HS-27A (cell line): ENCODE measurements around the gene WWOX.

ENCODE experiments used
- DNase-seq: peaks from one replicate; pipeline ENCODE4 v3.0.0-alpha.2; 2012; ENCODE audit warnings: low read depth, missing footprints

WWOX gene

DNA sequence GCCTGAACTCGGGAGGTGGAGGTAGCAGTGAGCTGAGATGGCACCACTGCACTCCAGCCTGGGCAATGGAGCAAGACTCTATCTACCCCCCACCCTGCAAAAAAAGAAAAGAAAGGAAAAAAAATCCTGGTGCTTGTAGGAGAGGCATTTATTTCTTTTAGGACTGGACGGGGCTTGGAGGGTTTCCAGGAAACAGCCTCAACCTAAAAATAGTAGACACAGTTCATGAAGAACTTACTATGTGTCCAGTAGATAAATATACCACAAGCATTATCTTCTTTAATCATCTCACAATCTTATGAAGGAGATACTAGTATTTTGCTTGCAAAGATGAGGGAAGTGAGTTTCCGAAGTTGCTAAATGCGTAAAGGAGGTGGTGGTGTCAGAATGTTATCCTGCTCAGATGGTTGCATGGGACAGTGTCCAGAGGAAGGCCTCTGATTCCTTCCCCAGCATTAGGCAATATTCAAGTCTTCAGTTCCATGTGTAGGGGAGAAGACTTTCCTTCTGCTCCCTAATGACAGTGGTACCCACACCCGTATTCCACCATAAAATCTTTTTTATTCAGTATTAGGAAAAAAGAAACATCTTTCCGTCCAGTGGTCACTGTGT lies 263.2 kb downstream of the WWOX start:
- no peak for DNase-seq

DNA sequence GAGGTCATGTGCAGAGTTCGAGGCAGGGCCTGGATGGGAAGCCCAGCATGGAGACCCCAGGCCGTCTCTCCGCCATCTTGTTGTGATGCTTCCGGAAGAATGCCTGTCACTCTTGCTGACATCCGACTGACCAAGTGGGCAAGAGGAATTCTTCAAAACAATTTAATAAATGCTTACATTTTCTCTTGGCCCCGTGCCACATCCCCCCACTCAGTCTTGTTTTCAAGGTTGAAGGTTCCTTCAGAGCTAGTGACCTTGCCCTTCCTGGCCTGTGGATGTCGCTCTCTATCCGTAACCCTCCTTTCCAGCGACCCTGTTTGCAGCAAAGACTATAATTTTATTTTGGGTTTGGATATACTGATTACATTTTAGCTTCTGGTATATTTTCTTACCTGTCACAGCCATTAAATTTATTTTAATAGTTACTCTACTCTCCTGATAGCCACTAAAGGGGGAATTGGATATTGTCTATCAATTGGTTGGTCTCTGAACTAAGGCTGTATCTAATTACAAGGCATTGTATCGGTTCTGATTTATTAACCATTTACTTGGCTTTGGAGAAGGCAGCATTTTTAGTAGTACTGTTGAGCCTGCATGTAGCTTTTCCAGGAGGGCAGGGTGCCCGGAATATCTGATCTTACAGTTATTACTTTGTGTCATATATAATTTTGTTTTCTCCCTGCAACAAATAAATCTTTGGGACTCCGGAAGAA lies 264.5 kb downstream of the WWOX start:
- no peak for DNase-seq

DNA sequence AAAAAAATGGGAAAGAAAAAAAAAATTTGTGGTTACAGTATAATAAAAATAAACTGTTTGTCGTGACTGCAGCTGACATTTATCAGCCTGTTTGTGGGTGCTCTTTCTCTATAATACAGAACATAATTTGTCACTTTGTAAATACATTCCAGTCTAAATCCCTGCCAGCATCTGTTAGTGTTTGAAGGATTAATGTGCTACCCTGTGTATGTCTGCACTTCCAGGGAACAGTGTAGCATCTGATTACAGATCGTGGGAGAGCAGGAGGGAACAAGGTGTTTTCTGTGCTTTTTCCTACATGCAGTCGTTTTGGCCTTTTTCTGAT lies 265.1 kb downstream of the WWOX start:
- DNase-seq, result no peak

DNA sequence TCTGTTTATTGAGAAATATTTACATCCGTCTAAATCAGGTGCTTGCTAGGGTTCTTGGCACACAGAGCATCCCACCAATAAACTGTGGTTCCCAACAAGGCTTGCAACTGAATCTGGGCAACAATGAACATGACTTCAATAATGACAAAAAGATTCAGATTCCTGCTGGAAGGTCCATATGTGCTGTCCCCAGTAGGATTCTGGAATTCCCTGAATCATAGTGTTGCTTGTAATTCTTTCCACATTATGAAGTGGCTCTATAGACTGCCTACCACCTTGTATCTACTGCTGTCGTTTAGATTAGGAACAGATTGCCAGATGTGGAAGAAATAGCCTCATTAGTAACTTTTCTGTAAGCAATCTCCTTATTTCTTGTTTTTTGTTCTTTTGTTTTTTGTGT lies 265.9 kb downstream of the WWOX start:
- DNase-seq, result no peak

DNA sequence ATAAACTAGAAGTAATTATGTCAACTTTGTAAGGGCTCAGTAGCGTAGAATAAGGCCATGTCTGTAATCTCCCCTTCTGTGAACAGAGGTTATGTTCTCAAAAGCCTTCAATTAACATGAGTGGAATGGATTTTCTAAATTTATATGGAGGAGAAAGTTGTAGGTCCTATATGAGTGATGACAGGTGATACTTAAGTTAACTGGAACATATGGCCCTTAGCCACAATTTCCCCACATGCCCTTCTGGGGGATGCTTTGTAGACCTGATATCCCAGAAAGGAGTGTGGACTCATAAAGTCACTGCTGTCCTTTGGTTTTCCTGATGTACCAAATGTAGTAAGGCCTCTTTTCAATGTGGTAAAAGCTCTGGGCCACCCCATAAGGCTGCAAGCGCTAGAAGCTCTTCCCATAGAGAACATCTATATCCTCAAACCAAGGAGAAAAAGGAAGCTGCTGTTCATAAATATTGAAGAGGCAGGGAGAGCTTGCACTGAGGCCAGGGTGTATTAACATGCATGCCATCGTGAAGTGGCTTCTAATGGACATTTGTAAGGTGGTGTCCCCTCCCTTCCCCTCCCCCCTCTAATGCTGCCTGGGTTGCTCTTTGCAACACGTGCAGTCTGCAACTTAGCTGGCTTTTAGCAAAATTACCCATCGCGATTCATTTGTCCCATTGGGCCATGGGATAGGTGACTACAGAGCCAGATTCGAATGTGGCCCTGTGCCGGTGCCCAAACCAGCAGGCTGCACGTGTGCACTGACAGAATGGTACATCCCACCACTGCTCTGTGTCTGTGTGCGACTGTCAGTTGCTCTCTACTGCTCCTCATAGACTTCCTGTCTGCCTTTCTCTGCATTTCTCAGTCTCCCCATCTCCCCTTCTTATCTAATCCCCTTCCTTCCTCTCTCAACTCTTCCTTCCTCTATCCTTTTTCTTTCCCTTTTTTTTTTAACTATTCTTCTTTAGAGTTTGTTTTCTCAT lies 269.0 kb downstream of the WWOX start:
- no peak for DNase-seq

DNA sequence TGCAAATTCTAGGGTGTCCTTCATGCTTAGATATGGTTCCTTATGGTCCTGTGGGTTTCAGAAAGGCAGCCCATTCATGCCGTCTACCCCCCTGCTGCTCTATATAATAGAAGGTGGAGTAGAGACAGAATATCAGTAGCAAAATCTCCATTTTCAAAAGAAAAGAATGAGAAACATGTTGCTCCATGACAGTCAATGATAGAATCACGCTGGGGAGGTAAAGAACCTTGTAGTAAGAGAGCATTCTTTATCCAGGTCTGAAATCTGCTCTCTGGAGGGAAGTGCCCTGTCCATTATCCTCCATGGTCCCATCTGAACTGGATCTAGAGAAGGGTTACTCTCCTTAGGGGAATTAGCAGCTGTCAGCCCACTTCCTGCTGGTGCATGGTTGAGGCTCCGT lies 272.8 kb downstream of the WWOX start:
- no peak for DNase-seq

DNA sequence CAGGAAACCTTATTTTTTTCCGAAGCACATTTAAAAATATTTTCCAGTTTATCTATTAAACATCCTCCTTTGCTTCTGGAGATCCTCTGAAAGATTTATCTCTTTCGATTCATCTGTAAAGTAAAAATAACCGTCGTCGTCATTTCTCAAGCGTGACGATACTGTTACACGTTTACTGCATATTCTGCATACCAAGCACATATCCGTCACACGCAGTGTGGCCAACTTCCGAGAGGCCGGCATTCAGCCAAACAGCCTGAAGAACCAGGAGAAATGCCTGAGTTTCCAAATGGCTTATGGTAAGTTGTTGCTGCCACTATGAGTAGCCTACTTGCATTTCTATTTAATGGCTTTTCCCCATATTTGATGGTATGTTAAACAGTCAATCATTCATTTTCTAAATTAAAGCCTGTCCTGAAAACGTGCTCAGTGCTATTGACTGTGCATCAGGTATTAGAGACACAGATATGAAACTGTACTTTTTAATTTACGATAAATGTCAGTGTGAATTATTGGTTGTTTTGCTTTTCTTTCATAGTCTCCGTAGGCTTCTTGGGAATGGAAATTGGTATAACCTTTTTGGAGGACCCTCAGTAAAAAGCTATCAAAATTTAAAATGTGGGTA lies 275.7 kb downstream of the WWOX start:
- DNase-seq, result no peak

DNA sequence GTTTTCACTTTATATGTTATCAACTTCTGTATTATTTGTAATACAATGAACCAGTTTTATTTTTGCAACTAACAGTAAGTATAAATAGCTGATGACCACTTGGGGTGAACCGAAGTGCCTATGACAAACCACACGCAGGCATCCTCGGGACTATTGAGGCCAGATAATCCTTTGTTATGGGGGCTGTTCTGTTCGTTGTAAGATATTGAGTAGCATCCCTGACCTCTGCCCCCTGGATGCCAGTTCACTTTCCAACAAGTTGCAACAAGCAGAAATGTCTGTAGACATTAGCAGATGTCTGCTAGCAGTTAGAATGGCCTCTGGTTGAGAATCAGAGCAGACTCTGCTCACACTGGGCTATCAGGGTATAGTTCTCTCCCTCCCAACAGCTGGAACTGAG lies 277.0 kb downstream of the WWOX start:
- no peak for DNase-seq

DNA sequence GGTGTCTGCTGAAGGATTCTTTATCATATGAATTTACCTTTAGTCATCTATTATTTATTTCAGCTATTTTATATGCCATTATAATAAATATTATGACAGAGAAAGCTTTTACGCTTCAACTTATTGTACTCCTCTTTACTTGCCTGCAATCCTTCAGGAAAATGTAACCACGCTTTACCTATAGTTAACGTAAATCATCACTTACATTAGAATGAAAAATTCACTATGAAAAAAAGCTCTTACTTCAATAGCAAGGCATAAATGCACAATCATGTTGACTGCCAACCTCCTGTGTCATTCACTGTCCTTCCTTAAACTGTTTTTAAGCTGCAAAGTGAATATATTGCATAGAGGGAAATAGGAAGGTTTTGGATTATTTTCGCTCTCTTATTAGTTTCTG lies 277.9 kb downstream of the WWOX start:
- DNase-seq, result no peak

DNA sequence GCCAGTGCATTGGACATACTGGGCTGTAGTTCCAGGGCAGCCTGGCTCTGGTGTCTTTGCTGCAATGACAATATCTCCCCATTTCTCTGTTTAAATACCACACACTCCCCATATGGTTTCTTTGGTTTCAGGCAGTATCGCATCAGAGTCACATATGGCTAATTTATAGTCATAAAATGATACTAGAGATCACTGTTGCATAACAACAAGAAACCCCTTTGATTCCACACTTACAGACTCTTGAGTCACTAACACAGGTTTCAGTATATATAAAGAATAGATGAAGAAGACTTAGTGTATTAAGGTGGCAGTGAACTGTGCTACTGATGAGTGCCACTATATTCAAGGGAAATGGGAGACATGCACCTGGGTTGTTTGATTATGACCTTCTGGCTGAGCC lies 281.6 kb downstream of the WWOX start:
- DNase-seq, result no peak

DNA sequence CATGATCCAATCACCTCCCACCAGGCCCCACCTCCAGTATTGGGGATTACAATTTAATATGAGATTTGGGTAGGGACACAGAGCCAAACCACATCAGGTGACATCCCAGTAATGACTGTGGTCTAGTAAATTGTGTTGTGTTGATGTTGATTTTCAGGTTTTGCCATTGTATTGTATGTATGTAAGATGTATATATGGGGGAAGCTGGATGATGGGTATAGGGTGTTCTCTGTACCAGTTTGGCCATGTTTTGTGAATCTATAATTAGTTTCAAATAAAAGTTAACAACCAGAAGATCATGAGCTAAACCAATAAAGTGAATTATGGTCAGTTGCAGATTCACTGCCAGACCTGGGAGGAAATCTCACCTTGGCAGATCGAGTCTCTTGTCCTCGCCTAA lies 283.7 kb downstream of the WWOX start:
- no peak for DNase-seq

DNA sequence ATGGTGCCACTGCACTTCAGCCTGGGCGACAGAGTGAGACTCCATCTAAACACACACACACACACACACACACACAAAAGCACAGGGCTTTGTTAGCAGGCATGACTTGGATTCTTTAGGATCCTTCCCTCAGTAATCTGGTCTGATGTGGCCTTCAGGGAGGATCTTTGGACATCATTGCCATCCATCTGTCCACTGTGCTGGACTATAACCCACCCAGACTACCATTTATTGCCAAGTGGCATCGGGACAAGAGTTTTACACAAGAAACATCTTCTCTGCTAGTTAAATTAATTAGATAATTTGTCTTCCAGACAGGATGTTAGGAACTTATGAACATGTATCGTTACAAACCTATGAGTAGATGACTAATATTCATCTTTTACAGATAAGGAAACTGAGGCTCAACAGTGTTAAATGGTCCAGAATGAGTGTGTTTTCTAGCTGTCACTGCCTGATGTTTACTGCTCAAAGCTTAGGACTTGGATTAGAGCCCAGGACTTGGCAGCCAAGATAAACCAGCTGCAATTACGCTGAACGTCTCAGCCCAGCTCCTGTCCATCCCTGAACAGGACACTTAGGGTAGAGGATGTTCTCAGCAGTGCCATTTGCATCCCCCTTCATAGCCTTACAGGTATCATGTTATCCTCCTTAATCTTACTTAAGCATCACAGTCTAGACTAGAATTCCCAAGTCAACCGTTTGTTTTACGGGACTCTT lies 285.8 kb downstream of the WWOX start:
- DNase-seq, result no peak

DNA sequence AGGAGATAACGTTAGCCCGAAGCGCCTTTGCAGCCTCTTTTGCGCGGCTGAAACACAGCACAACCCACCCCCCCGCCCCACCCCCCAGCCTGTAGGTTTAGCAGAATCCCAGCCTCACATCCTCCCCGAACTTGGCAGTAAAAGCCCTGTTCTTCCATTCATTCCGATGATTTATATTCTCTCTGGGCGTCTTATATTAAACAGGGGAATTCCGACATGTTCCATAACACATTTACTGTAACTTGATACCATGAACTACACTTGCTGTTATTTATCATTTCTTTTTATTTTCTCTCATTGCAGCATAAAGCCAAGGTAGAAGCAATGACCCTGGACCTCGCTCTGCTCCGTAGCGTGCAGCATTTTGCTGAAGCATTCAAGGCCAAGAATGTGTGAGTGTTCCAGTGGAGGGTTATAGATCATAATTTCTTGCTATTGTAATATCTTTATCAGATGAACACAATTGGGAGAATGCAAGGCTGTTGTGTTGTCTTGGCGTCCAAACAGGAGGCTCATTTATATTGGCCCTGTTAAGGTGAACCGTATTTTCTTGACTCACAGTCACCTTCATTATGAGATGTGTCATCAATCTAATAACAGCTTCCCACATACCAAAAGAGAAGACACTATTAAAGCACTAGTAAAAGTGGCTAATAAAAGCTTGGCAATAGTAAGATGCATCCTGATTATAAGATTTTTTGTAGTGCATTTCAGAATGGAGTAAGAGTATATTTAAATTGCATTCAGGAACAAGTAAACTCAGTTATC lies 287.3 kb downstream of the WWOX start:
- DNase-seq, result no peak

DNA sequence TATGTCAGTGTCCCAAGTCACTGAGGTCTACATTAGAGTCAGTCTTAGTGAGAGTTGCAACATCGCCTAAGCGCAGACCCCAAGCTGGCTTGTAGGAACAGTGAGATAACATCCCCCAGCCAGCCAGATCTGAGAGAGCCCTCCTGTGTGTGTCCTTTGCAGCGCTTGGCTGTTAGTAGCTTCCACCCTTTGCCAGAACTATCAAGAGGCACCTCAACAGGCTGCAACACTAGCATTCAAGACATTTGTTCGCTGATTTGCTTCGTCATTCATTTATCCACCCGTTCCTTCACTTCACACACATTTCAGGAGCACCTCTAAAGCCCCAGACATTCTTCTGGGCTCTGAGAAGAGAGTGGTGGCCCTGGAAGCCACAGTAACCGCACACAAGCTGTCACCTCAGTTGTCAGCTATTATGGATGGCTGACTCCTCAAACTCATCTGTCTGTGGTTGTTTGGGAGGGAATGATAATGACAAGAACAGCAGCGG lies 289.6 kb downstream of the WWOX start:
- DNase-seq, result no peak

DNA sequence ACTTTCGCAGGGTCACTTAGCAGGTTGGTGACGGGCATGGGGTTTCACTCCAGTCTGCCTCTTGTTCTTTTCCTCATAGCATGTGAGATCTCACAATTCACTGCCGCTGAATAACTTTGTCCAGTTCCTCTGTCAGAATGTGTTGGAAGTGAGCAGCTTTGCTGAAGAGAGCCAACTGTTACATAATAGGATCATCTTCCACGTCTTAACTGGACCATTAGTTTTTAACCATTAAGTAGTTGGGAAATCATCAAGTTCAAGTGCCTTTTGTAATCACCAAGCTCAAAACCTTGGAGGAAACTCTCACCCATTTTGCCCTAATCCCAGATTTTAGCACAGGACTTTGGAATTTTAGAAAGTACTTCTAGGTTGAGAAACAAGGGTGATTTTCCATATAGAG lies 290.6 kb downstream of the WWOX start:
- DNase-seq, result no peak

DNA sequence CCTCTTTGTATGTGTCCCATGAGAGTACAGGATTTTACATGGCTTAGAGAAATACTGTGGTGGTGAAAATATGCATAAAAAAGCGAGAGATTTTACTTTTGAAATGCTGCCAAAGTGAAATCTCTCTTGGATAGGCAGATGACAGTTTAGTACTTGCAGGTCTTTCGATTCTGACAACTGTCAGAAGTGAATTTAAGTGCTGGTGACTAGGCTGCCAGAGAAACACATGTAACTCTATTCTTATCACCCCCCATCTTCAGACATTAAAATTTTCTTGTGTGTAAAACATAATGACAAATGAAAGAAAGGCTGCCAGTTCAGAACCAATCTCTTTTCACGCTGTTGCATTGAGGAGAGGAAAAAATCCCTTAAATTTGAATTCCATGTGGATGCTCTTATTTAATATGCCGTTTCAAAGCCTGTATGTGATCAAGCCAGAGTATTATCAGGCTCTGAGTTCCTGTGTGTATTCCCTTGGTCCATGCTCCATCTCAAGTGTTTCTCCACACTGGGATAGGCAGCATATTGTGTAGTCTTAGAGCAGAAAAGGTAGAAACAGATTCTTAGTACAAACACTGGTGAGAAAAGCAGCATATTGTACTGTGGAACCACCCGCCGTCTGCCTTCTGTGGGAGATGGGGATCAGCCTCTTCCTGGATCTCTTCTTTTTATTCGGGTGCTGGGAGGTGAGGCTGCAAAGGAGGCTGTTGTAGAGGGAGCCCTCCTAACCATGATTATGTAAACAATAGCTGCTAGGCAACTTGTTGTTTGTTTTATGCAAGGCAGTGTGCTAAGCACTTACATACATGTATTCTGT lies 291.3 kb downstream of the WWOX start:
- DNase-seq, result no peak

DNA sequence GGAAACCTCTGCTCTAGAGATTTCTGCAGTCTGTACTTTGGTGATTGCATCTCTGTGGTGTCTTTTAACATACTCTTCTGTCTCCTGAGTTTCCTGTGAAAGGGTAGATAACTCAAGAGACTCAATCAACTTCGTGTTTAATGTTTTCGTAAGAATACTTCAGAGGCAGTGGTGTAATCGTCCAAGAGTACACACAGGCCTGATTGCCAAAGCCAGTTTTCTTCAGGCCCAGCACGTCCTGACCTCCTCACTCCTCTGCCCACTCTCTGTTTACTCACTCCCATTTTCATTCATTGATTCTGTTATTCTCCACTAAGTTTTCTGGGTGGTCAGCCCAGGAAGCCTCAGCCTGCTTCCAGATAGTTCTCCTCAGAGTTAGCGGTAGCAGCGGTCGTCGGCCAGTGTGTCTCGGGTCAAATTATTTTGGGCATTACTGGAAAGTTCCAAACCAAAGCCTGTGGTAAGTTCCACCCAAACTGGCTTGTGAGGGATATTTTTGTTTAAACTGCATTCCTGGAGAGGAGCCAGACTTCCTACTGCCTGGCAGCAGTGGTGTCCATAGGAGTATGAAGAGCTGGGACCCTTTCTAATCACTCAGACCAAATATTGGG lies 293.2 kb downstream of the WWOX start:
- DNase-seq, result no peak

DNA sequence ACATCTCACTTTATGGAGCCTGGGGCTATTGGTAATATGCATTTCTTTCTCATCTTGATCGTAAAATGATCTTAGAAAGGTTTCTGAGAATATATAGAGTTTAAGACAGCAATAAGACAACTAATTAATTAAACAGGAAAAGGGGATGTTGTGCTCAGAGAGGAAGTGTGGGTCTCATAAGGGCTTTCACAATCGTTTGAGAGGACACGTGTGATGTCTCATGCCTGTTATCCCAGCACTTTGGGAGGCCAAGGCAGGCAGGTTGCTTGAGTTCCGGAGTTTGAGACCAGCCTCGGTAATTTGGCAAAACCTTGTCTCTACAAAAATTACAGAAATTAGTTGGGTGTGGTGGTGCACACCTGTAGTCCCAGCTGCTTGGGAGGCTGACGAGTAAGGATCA lies 295.6 kb downstream of the WWOX start:
- no peak for DNase-seq

DNA sequence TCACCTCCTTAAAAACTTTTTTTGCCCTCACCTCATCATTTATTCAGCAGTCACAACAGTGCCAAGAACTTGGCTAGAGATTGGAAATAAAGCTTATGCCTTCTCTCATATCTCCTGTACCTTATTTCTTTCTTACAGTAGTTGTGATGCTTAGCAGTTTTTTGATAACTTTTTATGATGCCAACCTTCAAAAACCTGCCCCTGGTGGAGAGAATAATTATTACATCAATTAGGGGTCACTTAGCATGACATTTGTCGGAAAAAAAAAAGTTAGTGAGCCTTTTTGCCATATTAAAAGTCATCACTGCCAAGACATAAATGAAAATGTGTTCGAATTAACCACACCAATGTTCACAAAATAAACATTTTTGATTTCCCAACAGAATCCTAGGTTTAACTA lies 296.6 kb downstream of the WWOX start:
- DNase-seq, result no peak

DNA sequence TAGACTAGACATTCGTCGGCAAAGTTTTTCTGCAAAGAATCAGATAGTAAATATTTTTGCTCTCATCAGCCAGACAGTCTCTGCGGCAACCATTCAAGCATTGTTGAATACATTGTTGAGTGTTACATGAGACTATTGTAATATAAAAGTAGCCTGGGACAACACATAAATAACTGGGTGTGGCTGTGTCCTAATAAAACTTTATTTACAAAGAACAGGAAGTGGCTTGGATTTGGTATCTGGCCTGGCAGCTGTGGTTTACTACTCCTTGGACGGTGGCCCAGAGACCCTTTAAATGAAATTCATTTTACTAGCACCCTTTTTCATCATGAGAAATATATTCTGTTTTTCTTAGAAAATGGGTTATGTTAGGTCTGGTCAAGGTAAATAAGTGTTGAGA lies 297.2 kb downstream of the WWOX start:
- no peak for DNase-seq
